Right atrium auricular region (tissue), 2 donors: Measurements from ENCODE around the gene DDAH1. TPM values are rescaled to one million over a fixed set of nuclear protein-coding genes. Genes with fewer than 3 reads are reported as not detected.
A peak's percentile ranks its signal among the peaks of the same experiment; 100 is the strongest.
"Not testable (repeated sequence)": the region's sequence is repeated elsewhere in the genome, so short reads cannot be mapped to it uniquely, and the experiment has no call there.

Experiments
- DNase-seq: peaks from one replicate; pipeline ENCODE4 v3.0.0-alpha.2; 2019; ENCODE audit warnings: low spot score
- H3K27ac ChIP-seq, 2 donors: fragments of 200-600 bp; sonication (generic); 1 replicate in 1 of 2; 2 replicates in 1 of 2; pipeline ENCODE4 v1.5.1; 2016 to 2019
- H3K27me3 ChIP-seq, 2 donors: fragments of 200-600 bp; sonication (generic); one replicate each; pipeline versions ENCODE4 v1.5.1 to v1.6.0; 2017 to 2019
- H3K36me3 ChIP-seq: fragments of 200-600 bp; sonication (generic); one replicate; pipeline ENCODE4 v1.5.1; 2016
- H3K4me1 ChIP-seq, 2 donors: fragments of 200-600 bp; sonication (generic); one replicate each; pipeline versions ENCODE4 v1.5.1 to v1.6.0; 2017 to 2019
- H3K4me3 ChIP-seq, 2 donors: fragments of 200-600 bp; sonication (generic); 1 replicate in 1 of 2; 2 replicates in 1 of 2; pipeline ENCODE4 v1.5.1; 2017 to 2019; ENCODE audit warnings: mild to moderate bottlenecking in 1 of 2, moderate library complexity in 1 of 2
- H3K9me3 ChIP-seq, 2 donors: fragments of 200-600 bp; sonication (generic); one replicate each; pipeline ENCODE4 v1.5.1; 2019
- CTCF ChIP-seq, 2 donors: fragments of 200-600 bp; sonication (generic); IDR thresholded peaks; one replicate each; pipeline ENCODE4 v1.5.1; 2019; ENCODE audit warnings: antibody characterized with exemption in 2 of 2
- total RNA-seq, 2 donors: library from RNA; depleted of rRNA; stranded (reverse); fragments of >200 nt; gene quantifications; one replicate each; pipeline ENCODE4 v1.1.0, GENCODE V29; 2016

Gene DDAH1
- 10 to 100 TPM; 10.8 to 18.3 TPM for total RNA-seq

- no peak for TF ChIP-seq CTCF (IDR thresholded peaks at IDR 0.05)
- H3K9me3 ChIP-seq, result no peaks in the 10 kb centered on the region
- DNase-seq, result no peak
- H3K27me3 ChIP-seq, result no peaks in the 10 kb centered on the region
- peaks cover 0 to 19% of the 10 kb centered on the region in 2 donors for H3K4me1 ChIP-seq
- H3K4me3 ChIP-seq, result peak within 1 kb of the TSS; percentile 68 to 71
- peak within 1 kb of the TSS; percentile 71 to 72 for H3K27ac ChIP-seq
- H3K36me3 ChIP-seq, result no peaks in the 10 kb centered on the region
Measured at GRCh38 chr1:85465099-85465785, at the start of gene DDAH1. TSS of gene DDAH1 (minus strand) at chr1:85465159. CDS start at chr1:85465045, 114 bp downstream.

GRCh38 chr1:85513998-85514397, 49.0 kb upstream of the DDAH1 start:
- H3K27me3 ChIP-seq, H3K4me3 ChIP-seq, DNase-seq, H3K9me3 ChIP-seq, H3K4me1 ChIP-seq, H3K27ac ChIP-seq, H3K36me3 ChIP-seq: not testable (repeated sequence)

GRCh38 chr1:85504417-85504816, 39.5 kb upstream of the DDAH1 start:
- Histone ChIP-seq H3K4me1 (peaks cover 0 to 4% of the 10 kb centered on the region in 2 donors), H3K27me3 (no peaks in the 10 kb centered on the region), H3K4me3 (no peak overlapping the region), H3K27ac (no peak overlapping the region), H3K36me3 (no peaks in the 10 kb centered on the region), H3K9me3 (no peaks in the 10 kb centered on the region)
- TF ChIP-seq CTCF (IDR thresholded peaks at IDR 0.05), result no peak
- no peak for DNase-seq

- Histone ChIP-seq H3K36me3 (no peaks in the 10 kb centered on the region), H3K27me3 (no peaks in the 10 kb centered on the region), H3K9me3 (no peaks in the 10 kb centered on the region), H3K4me3 (no peak overlapping the region), H3K4me1 (peaks cover 0 to 4% of the 10 kb centered on the region in 2 donors), H3K27ac (no peak overlapping the region)
- peak; percentile 68 for DNase-seq
- peak; percentile 40 to 67 for TF ChIP-seq CTCF (IDR thresholded peaks at IDR 0.05)
Measured at GRCh38 chr1:85502625-85503083, 37.7 kb upstream of the DDAH1 start.

- Histone ChIP-seq H3K36me3 (no peaks in the 10 kb centered on the region), H3K27me3 (no peaks in the 10 kb centered on the region), H3K4me3 (no peak overlapping the region), H3K4me1 (peaks cover 0 to 4% of the 10 kb centered on the region in 2 donors), H3K27ac (no peak overlapping the region), H3K9me3 (no peaks in the 10 kb centered on the region)
- no peak for DNase-seq
- TF ChIP-seq CTCF (IDR thresholded peaks at IDR 0.05), result no peak
Measured at GRCh38 chr1:85502171-85502570, 37.2 kb upstream of the DDAH1 start.

GRCh38 chr1:85501355-85501898, 36.5 kb upstream of the DDAH1 start:
- TF ChIP-seq CTCF (IDR thresholded peaks at IDR 0.05), result no peak
- Histone ChIP-seq H3K27me3 (no peaks in the 10 kb centered on the region), H3K36me3 (no peaks in the 10 kb centered on the region), H3K4me1 (peaks cover 0 to 4% of the 10 kb centered on the region in 2 donors), H3K27ac (no peak overlapping the region), H3K4me3 (no peak overlapping the region), H3K9me3 (no peaks in the 10 kb centered on the region)
- DNase-seq, result no peak
